H1 (cell line): ENCODE measurements around the gene BGN. TPM values are rescaled to one million over a fixed set of nuclear protein-coding genes. Genes with fewer than 3 reads are reported as not detected.

Experiments
- CTCF ChIA-PET: fragments of 300-600 bp; sonication (Branson Sonifier 250); formaldehyde crosslinking; loops from one replicate; lab custom pipeline; 2021; ENCODE audit not compliant: partially characterized antibody; lab: Charles Lee
- POLR2A ChIA-PET: fragments of 300-600 bp; sonication (Branson Sonifier 250); formaldehyde crosslinking; loops from one replicate; lab custom pipeline; 2021; ENCODE audit warnings: inconsistent platforms; ENCODE audit not compliant: partially characterized antibody; lab: Charles Lee
- DNase-seq, 2 experiments: peaks; one replicate each; pipeline versions ENCODE4 v3.0.0 to v3.0.0-alpha.2; 2010 to 2022; ENCODE audit warnings: low spot score in 2 of 2, low read depth in 1 of 2, mixed read lengths in 1 of 2
- FAIRE-seq: peaks from 2 replicates; lab custom pipeline; 2011; peaks lifted over from hg19 to GRCh38; lab: Jason Lieb, UNC
- H2AFZ ChIP-seq: 2 replicates; pipeline ENCODE4 v1.8.1; 2012; ENCODE audit warnings: low read length, inconsistent platforms
- H2AK5ac ChIP-seq: 2 replicates; pipeline ENCODE4 v1.6.1; 2013; ENCODE audit warnings: low read depth, low read length
- H2BK120ac ChIP-seq: replicated peaks from 2 replicates; pipeline ENCODE3; 2013; ENCODE audit warnings: low read depth, low read length, inconsistent platforms
- H2BK12ac ChIP-seq: 2 replicates; pipeline ENCODE4 v1.6.1; 2013; ENCODE audit warnings: low read depth, low read length
- H2BK15ac ChIP-seq: 2 replicates; pipeline ENCODE4 v1.6.1; 2013; ENCODE audit warnings: low read length
- H2BK20ac ChIP-seq: 2 replicates; pipeline ENCODE4 v1.6.1; 2013; ENCODE audit warnings: low read length
- H2BK5ac ChIP-seq: 2 replicates; pipeline ENCODE4 v1.6.1; 2013; ENCODE audit warnings: low read depth, low read length
- H3K14ac ChIP-seq: 2 replicates; pipeline ENCODE4 v1.6.1; 2013; ENCODE audit warnings: inconsistent platforms; ENCODE audit not compliant: insufficient read length
- H3K18ac ChIP-seq: 2 replicates; pipeline ENCODE4 v1.6.1; 2013; ENCODE audit warnings: low read length; ENCODE audit errors: extremely low read depth
- H3K23ac ChIP-seq: 2 replicates; pipeline ENCODE4 v1.6.1; 2013; ENCODE audit warnings: inconsistent platforms; ENCODE audit not compliant: insufficient read length
- H3K23me2 ChIP-seq: 2 replicates; pipeline ENCODE4 v1.6.1; 2013; ENCODE audit warnings: low read depth, low read length
- H3K27ac ChIP-seq: 2 replicates; pipeline ENCODE4 v1.6.1; 2011; ENCODE audit warnings: low read depth, low read length, inconsistent platforms
- H3K27me3 ChIP-seq, 4 experiments: replicated peaks in 1 of 4; 1 replicate in 1 of 4; 2 replicates in 3 of 4; pipeline versions ENCODE4 v1.6.1 to v1.8.1; 2011 to 2013; ENCODE audit warnings: low read length in 3 of 4, mild to moderate bottlenecking in 3 of 4, inconsistent platforms in 2 of 4, mixed read lengths in 2 of 4, moderate library complexity in 1 of 4; ENCODE audit not compliant: control insufficient read depth in 3 of 4, insufficient read depth in 3 of 4; ENCODE audit errors: extremely low read depth in 1 of 4
- H3K36me3 ChIP-seq, 4 experiments: 2 replicates each; pipeline versions ENCODE4 v1.6.1 to v1.8.1; 2011 to 2013; ENCODE audit warnings: mild to moderate bottlenecking in 4 of 4, low read length in 3 of 4, moderate library complexity in 2 of 4, control low read depth in 1 of 4, inconsistent platforms in 1 of 4; ENCODE audit not compliant: insufficient read depth in 4 of 4, control insufficient read depth in 2 of 4
- H3K4ac ChIP-seq: replicated peaks from 2 replicates; pipeline ENCODE3; 2013; ENCODE audit warnings: low read length, low read depth, mixed read lengths, inconsistent platforms; ENCODE audit not compliant: insufficient read length
- H3K4me1 ChIP-seq, 4 experiments: replicated peaks in 1 of 4; 1 replicate in 1 of 4; 2 replicates in 3 of 4; pipeline versions ENCODE4 v1.6.1 to v1.8.1; 2011 to 2013; ENCODE audit warnings: low read length in 3 of 4, inconsistent platforms in 2 of 4, mixed read lengths in 1 of 4; ENCODE audit not compliant: insufficient read depth in 4 of 4, control insufficient read depth in 3 of 4
- H3K4me2 ChIP-seq, 2 experiments: 2 replicates each; pipeline versions ENCODE4 v1.6.1 to v1.8.1; 2011 to 2013; ENCODE audit warnings: low read depth in 2 of 2, low read length in 2 of 2, control low read depth in 1 of 2, inconsistent platforms in 1 of 2, mild to moderate bottlenecking in 1 of 2; ENCODE audit not compliant: insufficient read depth in 1 of 2
- H3K4me3 ChIP-seq, 4 experiments: fragments of 200-600, 300-600 bp in 1 of 4; sonication (generic), shearing (Covaris generic), sonication (Bioruptor Twin) in 1 of 4; 2 replicates each; pipeline versions ENCODE4 v1.5.1 to v1.8.1; 2011 to 2016; ENCODE audit warnings: low read length in 4 of 4, low read depth in 3 of 4, control low read depth in 2 of 4, inconsistent platforms in 2 of 4, mild to moderate bottlenecking in 2 of 4, mixed read lengths in 1 of 4, moderate library complexity in 1 of 4; ENCODE audit not compliant: insufficient read depth in 2 of 4; ENCODE audit errors: extremely low read depth in 1 of 4
- H3K56ac ChIP-seq: replicated peaks from 2 replicates; pipeline ENCODE3; 2013; ENCODE audit warnings: low read depth, mild to moderate bottlenecking, mixed read lengths, low read length, inconsistent platforms; ENCODE audit not compliant: insufficient read length
- H3K79me1 ChIP-seq: 2 replicates; pipeline ENCODE4 v1.6.1; 2013; ENCODE audit warnings: low read depth, low read length, control low read depth
- H3K79me2 ChIP-seq, 2 experiments: 2 replicates each; pipeline versions ENCODE4 v1.6.1 to v1.8.1; 2012 to 2013; ENCODE audit warnings: low read length in 2 of 2, mild to moderate bottlenecking in 2 of 2, inconsistent platforms in 1 of 2; ENCODE audit not compliant: insufficient read depth in 2 of 2, control insufficient read depth in 1 of 2
- H3K9ac ChIP-seq, 4 experiments: replicated peaks in 1 of 4; 1 replicate in 1 of 4; 2 replicates in 3 of 4; pipeline versions ENCODE4 v1.6.1 to v1.8.1; 2011 to 2013; ENCODE audit warnings: low read depth in 3 of 4, low read length in 3 of 4, control low read depth in 2 of 4, mild to moderate bottlenecking in 2 of 4, moderate library complexity in 2 of 4, inconsistent platforms in 1 of 4; ENCODE audit errors: extremely low read depth in 1 of 4
- H3K9me3 ChIP-seq, 2 experiments: 2 replicates each; pipeline versions ENCODE4 v1.6.1 to v1.8.1; 2012 to 2013; ENCODE audit warnings: mild to moderate bottlenecking in 2 of 2, moderate library complexity in 2 of 2, control low read depth in 1 of 2, inconsistent platforms in 1 of 2, low read depth in 1 of 2, low read length in 1 of 2, mixed read lengths in 1 of 2; ENCODE audit not compliant: insufficient read depth in 2 of 2
- H4K20me1 ChIP-seq, 2 experiments: replicated peaks in 1 of 2; 2 replicates each; pipeline versions ENCODE3 to v1.8.1; 2011 to 2013; ENCODE audit warnings: inconsistent platforms in 2 of 2, low read length in 2 of 2, mild to moderate bottlenecking in 1 of 2; ENCODE audit not compliant: insufficient read depth in 2 of 2, control insufficient read depth in 1 of 2
- H4K5ac ChIP-seq: 2 replicates; pipeline ENCODE4 v1.6.1; 2013; ENCODE audit warnings: low read length, low read depth, mixed read lengths, inconsistent platforms; ENCODE audit not compliant: insufficient read length
- H4K8ac ChIP-seq: 2 replicates; pipeline ENCODE4 v1.8.0; 2013; ENCODE audit warnings: mild to moderate bottlenecking, moderate library complexity, low read length, inconsistent platforms; ENCODE audit not compliant: insufficient read depth; ENCODE audit errors: extremely low read depth
- H4K91ac ChIP-seq: replicated peaks from 2 replicates; pipeline ENCODE3; 2013; ENCODE audit warnings: low read length, mixed read lengths, inconsistent platforms; ENCODE audit not compliant: insufficient read length
- KDM4A ChIP-seq: IDR thresholded peaks from one replicate; pipeline ENCODE4 v1.7.1; 2012; ENCODE audit warnings: low read depth, mild to moderate bottlenecking, moderate library complexity, low read length, inconsistent platforms; ENCODE audit not compliant: severe bottlenecking
- MAFK ChIP-seq: IDR thresholded peaks from 2 replicates; pipeline ENCODE4 v1.6.1; 2012; ENCODE audit warnings: low read depth, mild to moderate bottlenecking, improper control_type of control experiment, low read length
- WGBS, 2 experiments: shearing (Covaris generic) in 1 of 2; methylation state at CpG; one replicate each; pipeline versions ENCODE4 v1.1.6 to v1.1.7; 2013 to 2015; ENCODE audit warnings: low lambda C conversion rate in 2 of 2, mixed read lengths in 2 of 2, inconsistent platforms in 1 of 2, low coverage in 1 of 2, missing lambda C conversion rate in 1 of 2; ENCODE audit not compliant: insufficient replicate concordance in 2 of 2, insufficient coverage in 1 of 2, insufficient read length in 1 of 2; ENCODE audit errors: extremely low coverage in 1 of 2, missing lambda C conversion rate in 1 of 2; 5-methylcytosine and 5-hydroxymethylcytosine counted together
- polyA plus RNA-seq, 7 experiments: library from polyadenylated mRNA; depleted of rRNA in 3 of 7; stranded (reverse) in 5 of 7; unstranded in 2 of 7; fragments of >200 nt in 5 of 7; fragments of 200-250 nt in 2 of 7; gene quantifications; 1 replicate in 5 of 7; 2 replicates in 1 of 7; 4 replicates in 1 of 7; pipeline versions ENCODE4 v1.2.1 to v1.2.3, GENCODE V29; 2011 to 2013; ENCODE audit warnings: missing spikeins in 2 of 7, mixed read lengths in 2 of 7
- total RNA-seq: library from RNA; stranded (reverse); fragmentation: NEBNext Ultra II Directional; extraction: Animal tissue kit (Norgen Biotek cat#: 25700); gene quantifications from 2 replicates; pipeline ENCODE4 v1.2.1, GENCODE V29; 2021

Gene BGN
- total and polyA plus RNA-seq, 2 of the 8 experiments (the other 6 are each of a cell fraction or from before 2014, with no cell fraction given): 1.8 to 2.4 TPM

GRCh38 chrX:153517423-153517822 is 22.6 kb downstream of the BGN start, which contains the start of gene ATP2B3:
ATP2B3 (plus strand) TSS chrX:153517642; CDS start chrX:153536248, 18,606 bp downstream.
- peak within 1 kb of the TSS in 1 of 4 experiments; percentile 66; a peak in 1 of 7 replicates for H3K9ac ChIP-seq

More at GRCh38 chrX:153517423-153517822, 22.6 kb downstream of the BGN start, which contains the start of gene ATP2B3:
- no peak within 1 kb of the TSS for H4K5ac ChIP-seq
- no peaks in the 10 kb centered on the region for H3K9me3 ChIP-seq
- no peak for DNase-seq
- WGBS, 2 experiments: no CpG with 5 or more reads among the region's 50 CpGs
- H3K4ac ChIP-seq: no peak within 1 kb of the TSS
- CTCF ChIA-PET: interaction anchor here (1.2 to 2.9 kb wide), 3 partner anchors 11 to 23 kb away, joined by 4 to 9 read pairs (median 5); no protein-coding TSS in a partner anchor
- H3K4me3 ChIP-seq: peak within 1 kb of the TSS; percentile 14 to 57 (median 34); a peak in 7 of 8 replicates
- no peak within 1 kb of the TSS for H3K14ac ChIP-seq
- no peak within 1 kb of the TSS for H2BK12ac ChIP-seq
- H3K56ac ChIP-seq: no peak within 1 kb of the TSS
- H2BK20ac ChIP-seq: no peak within 1 kb of the TSS
- peak within 1 kb of the TSS; percentile 57; the same call in 1 of the 2 replicates for H4K8ac ChIP-seq
- peaks cover 19 to 31% (median 29%) of the 10 kb centered on the region in 4 experiments for H3K27me3 ChIP-seq
- H3K36me3 ChIP-seq: no peaks in the 10 kb centered on the region
- no peak within 1 kb of the TSS for H2BK5ac ChIP-seq
- H4K20me1 ChIP-seq: peaks cover 0 to 8% of the 10 kb centered on the region in 2 experiments
- no peaks in the 10 kb centered on the region for H3K79me2 ChIP-seq
- no peak within 1 kb of the TSS for H2AFZ ChIP-seq
- H3K27ac ChIP-seq: no peak within 1 kb of the TSS
- H3K79me1 ChIP-seq: no peaks in the 10 kb centered on the region
- POLR2A ChIA-PET: interaction anchor here (1.0 to 1.4 kb wide), 2 partner anchors 10 kb away, joined by 3 to 5 read pairs; no protein-coding TSS in a partner anchor
- peak within 1 kb of the TSS; percentile 23 to 63 for H3K4me2 ChIP-seq
- H2AK5ac ChIP-seq: no peak within 1 kb of the TSS
- H2BK120ac ChIP-seq: no peak within 1 kb of the TSS
- H4K91ac ChIP-seq: no peak within 1 kb of the TSS
- H3K23me2 ChIP-seq: peaks cover 10% of the 10 kb centered on the region; the same call in 1 of the 2 replicates
- no peak within 1 kb of the TSS for H3K18ac ChIP-seq
- TF ChIP-seq KDM4A (peak; percentile 66), MAFK (no peak)
- no peak for FAIRE-seq
- no peak within 1 kb of the TSS for H2BK15ac ChIP-seq
- no peak within 1 kb of the TSS for H3K23ac ChIP-seq
- H3K4me1 ChIP-seq: peaks cover 0 to 4% (median 0%) of the 10 kb centered on the region in 4 experiments; a peak in 1 of 7 replicates
